ENCODE measurements around the gene B4GALT5. TPM values are rescaled to one million over a fixed set of nuclear protein-coding genes. Genes with fewer than 3 reads are reported as not detected.

B4GALT5 gene
- total and polyA plus RNA-seq, 10 donors: 3.9 to 79.0 (median 52.3) TPM

GRCh38 chr20:49737260-49737659 lies 23.6 kb upstream of the B4GALT5 start:
- no peak for DNase-seq
- Histone ChIP-seq H3K36me3 (no peaks in the 10 kb centered on the region), H3K27ac (no peak overlapping the region), H3K9me3 (no peaks in the 10 kb centered on the region), H3K4me3 (no peak overlapping the region), H3K4me1 (no peaks in the 10 kb centered on the region), H3K27me3 (replicated peaks in 1 of 7) (no peaks in the 10 kb centered on the region)
- intact Hi-C loops (cut with DNase I; ENCODE audit: low total_unique reads): no loop called here
- no peak for TF ChIP-seq POLR2A (IDR thresholded peaks at IDR 0.05)
- no peak for TF ChIP-seq CTCF (IDR thresholded peaks at IDR 0.05 in 8 of 11, conservative IDR thresholded peaks at IDR 0.05 in 3 of 11)
- no peak for TF ChIP-seq POLR2AphosphoS5 (IDR thresholded peaks at IDR 0.05)
- WGBS, 5 donors: 43 to 54% (median 45%) methylated on average over 2 of the region's 2 CpGs

- no peak for DNase-seq
- Histone ChIP-seq H3K9me3 (no peaks in the 10 kb centered on the region), H3K27me3 (replicated peaks in 1 of 7) (no peaks in the 10 kb centered on the region), H3K36me3 (no peaks in the 10 kb centered on the region), H3K27ac (peak overlapping the region in 3 of 8 donors; percentile 49 to 85 (median 76)), H3K4me1 (peaks cover 0 to 34% (median 24%) of the 10 kb centered on the region in 6 donors), H3K4me3 (no peak overlapping the region)
- 67 to 86% (median 77%) methylated on average over 3 of the region's 3 CpGs for WGBS, 5 donors
- intact Hi-C loops (cut with DNase I; ENCODE audit: low total_unique reads): no loop called here
- no peak for TF ChIP-seq POLR2A (IDR thresholded peaks at IDR 0.05)
- no peak for TF ChIP-seq CTCF (IDR thresholded peaks at IDR 0.05 in 8 of 11, conservative IDR thresholded peaks at IDR 0.05 in 3 of 11)
- TF ChIP-seq POLR2AphosphoS5 (IDR thresholded peaks at IDR 0.05): no peak
Measured at GRCh38 chr20:49729780-49730179, 16.1 kb upstream of the B4GALT5 start.

DNA sequence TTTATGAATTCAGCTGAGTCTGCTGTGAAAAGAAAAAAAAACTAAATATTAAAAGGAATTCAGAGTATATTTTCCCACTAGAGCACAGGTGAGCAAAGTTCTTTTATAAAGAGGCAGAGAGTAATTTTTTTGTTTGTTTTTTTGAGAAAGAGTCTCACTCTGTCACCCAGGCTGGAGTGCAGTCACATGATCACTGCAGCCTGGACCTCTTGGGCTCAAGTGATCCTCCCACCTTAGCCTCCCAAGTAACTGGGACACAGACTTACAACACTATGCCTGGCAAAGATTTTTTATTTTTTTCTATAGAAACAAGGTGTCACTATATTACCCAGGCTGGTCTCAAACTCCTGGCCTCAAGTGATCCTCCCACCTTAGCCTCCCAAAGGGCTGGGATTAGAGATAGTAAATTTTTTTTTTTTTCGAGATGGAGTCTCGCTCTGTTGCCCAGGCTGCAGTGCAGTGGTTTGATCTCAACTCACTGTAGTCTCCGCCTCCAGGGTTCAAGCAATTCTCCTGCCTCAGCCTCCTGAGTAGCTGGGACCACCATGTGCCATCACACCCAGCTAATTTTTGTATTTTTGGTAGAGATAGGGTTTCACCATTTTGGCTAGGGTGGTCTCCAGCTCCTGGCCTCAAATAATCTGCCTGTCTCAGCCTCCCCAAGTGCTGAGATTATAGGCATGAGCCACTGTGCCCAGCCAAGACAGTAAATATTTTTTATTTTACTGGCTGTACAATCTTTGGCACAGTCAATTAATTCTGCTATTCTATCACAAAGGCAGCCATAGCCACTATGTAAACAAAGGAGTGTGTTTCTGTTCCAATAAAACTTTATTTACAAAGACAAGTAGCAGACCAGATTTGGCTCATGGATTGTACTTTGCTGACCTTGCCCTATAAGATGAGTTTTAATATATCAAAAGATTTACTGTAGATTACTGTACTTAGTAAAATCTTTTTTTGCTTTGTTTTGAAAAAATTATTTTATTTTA lies 14.5 kb upstream of the B4GALT5 start:
- no peak for TF ChIP-seq POLR2A (IDR thresholded peaks at IDR 0.05)
- no peak for TF ChIP-seq CTCF (IDR thresholded peaks at IDR 0.05 in 8 of 11, conservative IDR thresholded peaks at IDR 0.05 in 3 of 11)
- TF ChIP-seq POLR2AphosphoS5 (IDR thresholded peaks at IDR 0.05): no peak
- no peaks in the 10 kb centered on the region for H3K9me3 ChIP-seq
- peak overlapping the region in 7 of 8 donors; percentile 11 to 85 (median 71) for H3K27ac ChIP-seq
- no peak for DNase-seq
- intact Hi-C loops (cut with DNase I; ENCODE audit: low total_unique reads): no loop called here
- WGBS, 5 donors: 91 to 98% (median 96%) methylated on average over 3 of the region's 3 CpGs
- H3K4me1 ChIP-seq: peaks cover 0 to 45% (median 32%) of the 10 kb centered on the region in 6 donors
- no peaks in the 10 kb centered on the region for H3K36me3 ChIP-seq
- H3K27me3 ChIP-seq (replicated peaks in 1 of 7): no peaks in the 10 kb centered on the region
- no peak overlapping the region for H3K4me3 ChIP-seq

GRCh38 chr20:49727478-49727877 lies 13.8 kb upstream of the B4GALT5 start:
- H3K4me3 ChIP-seq: no peak overlapping the region

More at GRCh38 chr20:49727478-49727877, 13.8 kb upstream of the B4GALT5 start:
- peak overlapping the region in 7 of 8 donors; percentile 11 to 85 (median 71) for H3K27ac ChIP-seq
- no peaks in the 10 kb centered on the region for H3K36me3 ChIP-seq
- intact Hi-C loops (cut with DNase I; ENCODE audit: low total_unique reads): no loop called here
- 36 to 72% (median 63%) methylated on average over 4 of the region's 4 CpGs for WGBS, 5 donors
- peaks cover 0 to 45% (median 32%) of the 10 kb centered on the region in 6 donors for H3K4me1 ChIP-seq
- no peaks in the 10 kb centered on the region for H3K9me3 ChIP-seq
- TF ChIP-seq POLR2A (IDR thresholded peaks at IDR 0.05) (no peak), POLR2AphosphoS5 (IDR thresholded peaks at IDR 0.05) (no peak), CTCF (IDR thresholded peaks at IDR 0.05 in 8 of 11, conservative IDR thresholded peaks at IDR 0.05 in 3 of 11) (no peak)
- DNase-seq: no peak
- H3K27me3 ChIP-seq (replicated peaks in 1 of 7): no peaks in the 10 kb centered on the region

All from spleen (tissue), 11 donors.